Panc1 (cell line): ENCODE data around the gene MT1B. TPM values are rescaled to one million over a fixed set of nuclear protein-coding genes. Genes with fewer than 3 reads are reported as not detected.
A peak's percentile ranks its signal among the peaks of the same experiment; 100 is the strongest.

ENCODE experiments used
- ATAC-seq: fragments of 200-7000 bp; cut with Tn5 transposase; 2 replicates; pipeline ENCODE4 v1.9.1; 2020; ENCODE audit warnings: mild to moderate bottlenecking, moderate library complexity
- BruUV-seq: library from RNA; stranded (reverse); fragments of 400-500 nt; replicated peaks from 2 replicates; lab custom pipeline; 2021; lab: Mats Ljungman, UMichigan
- CTCF ChIA-PET: fragments of 300-600 bp; sonication (Branson Sonifier 250); formaldehyde crosslinking; loops from one replicate; lab custom pipeline; 2022; ENCODE audit warnings: antibody characterized with exemption; lab: Charles Lee
- POLR2A ChIA-PET: fragments of 300-600 bp; sonication (Branson Sonifier 250); formaldehyde crosslinking; loops from one replicate; lab custom pipeline; 2022; ENCODE audit warnings: antibody characterized with exemption; lab: Charles Lee
- DNase-seq: peaks from one replicate; pipeline ENCODE4 v3.0.0-alpha.2; 2010; ENCODE audit warnings: low read depth, low spot score
- H3K27ac ChIP-seq: 2 replicates; pipeline ENCODE4 v1.5.1; 2011; ENCODE audit warnings: mild to moderate bottlenecking, low read length, inconsistent platforms
- H3K27me3 ChIP-seq: fragments of 200-500 bp; sonication (Bioruptor generic); 2 replicates; pipeline ENCODE4 v1.6.0; 2014; ENCODE audit warnings: low read length, inconsistent platforms; ENCODE audit not compliant: control insufficient read depth, insufficient read depth
- H3K36me3 ChIP-seq: fragments of 200-500 bp; sonication (Bioruptor generic); 2 replicates; pipeline ENCODE4 v1.5.1; 2014; ENCODE audit warnings: inconsistent platforms, mild to moderate bottlenecking, low read length, moderate library complexity; ENCODE audit not compliant: control insufficient read depth, insufficient read depth
- H3K4me1 ChIP-seq: 2 replicates; pipeline ENCODE4 v1.5.1; 2011; ENCODE audit warnings: inconsistent platforms, mild to moderate bottlenecking, low read length, moderate library complexity; ENCODE audit not compliant: control insufficient read depth, insufficient read depth
- H3K4me3 ChIP-seq, 2 experiments: 2 replicates each; pipeline ENCODE4 v1.5.1; 2011 to 2012; ENCODE audit warnings: low read depth in 2 of 2, low read length in 2 of 2, mild to moderate bottlenecking in 2 of 2, inconsistent platforms in 1 of 2, moderate library complexity in 1 of 2
- H3K9me3 ChIP-seq: fragments of 200-500 bp; sonication (Bioruptor generic); 2 replicates; pipeline ENCODE4 v1.5.1; 2014; ENCODE audit warnings: low read depth, mild to moderate bottlenecking, inconsistent platforms, low read length, moderate library complexity; ENCODE audit not compliant: control insufficient read depth, insufficient read depth
- POLR2AphosphoS5 ChIP-seq: IDR thresholded peaks from 2 replicates; pipeline ENCODE4 v1.6.1; 2012; ENCODE audit warnings: mild to moderate bottlenecking, low read depth, low read length, moderate library complexity
- SIN3A ChIP-seq: IDR thresholded peaks from 2 replicates; pipeline ENCODE4 v1.6.1; 2012; ENCODE audit warnings: low read depth, mild to moderate bottlenecking, low read length, moderate library complexity, borderline replicate concordance; ENCODE audit not compliant: insufficient read depth
- TCF7L2 ChIP-seq: IDR thresholded peaks from 2 replicates; pipeline ENCODE4 v1.6.1; 2011; ENCODE audit warnings: mild to moderate bottlenecking, low read depth, low read length, inconsistent platforms
- in situ Hi-C: cut with HindIII; loops from 2 replicates; pipeline ENCODE4 v1.10.0; 2016; ENCODE audit warnings: low sequenced_read_pairs, low pct_unique_long_range_greater_than_20kb
- intact Hi-C: fragments of 100-400 bp; cut with micrococcal nuclease; formaldehyde crosslinking; loops from one replicate; pipeline ENCODE4 v1.10.0; 2022; ENCODE audit not compliant: unreplicated experiment
- total RNA-seq: library from RNA; stranded (reverse); gene quantifications from one replicate; pipeline ENCODE4 v1.2.1, GENCODE V29; 2021; ENCODE audit not compliant: unreplicated experiment
- TF ChIP-seq, protein P1 (sequence below): fragments of 450-650 bp; IDR thresholded peaks from 2 replicates; pipeline ENCODE4 v1.5.1; 2017; ENCODE audit warnings: mild to moderate bottlenecking
- TF ChIP-seq, protein P2 (sequence below), 2 experiments: IDR thresholded peaks; 2 replicates each; pipeline ENCODE4 v1.6.1; 2011 to 2012; ENCODE audit warnings: low read depth in 2 of 2, control low read depth in 1 of 2, low read length in 1 of 2, mild to moderate bottlenecking in 1 of 2, moderate library complexity in 1 of 2; ENCODE audit not compliant: insufficient read depth in 1 of 2

MT1B gene
- total RNA-seq, 1 experiment from 2014 or later = not detected

DNA sequence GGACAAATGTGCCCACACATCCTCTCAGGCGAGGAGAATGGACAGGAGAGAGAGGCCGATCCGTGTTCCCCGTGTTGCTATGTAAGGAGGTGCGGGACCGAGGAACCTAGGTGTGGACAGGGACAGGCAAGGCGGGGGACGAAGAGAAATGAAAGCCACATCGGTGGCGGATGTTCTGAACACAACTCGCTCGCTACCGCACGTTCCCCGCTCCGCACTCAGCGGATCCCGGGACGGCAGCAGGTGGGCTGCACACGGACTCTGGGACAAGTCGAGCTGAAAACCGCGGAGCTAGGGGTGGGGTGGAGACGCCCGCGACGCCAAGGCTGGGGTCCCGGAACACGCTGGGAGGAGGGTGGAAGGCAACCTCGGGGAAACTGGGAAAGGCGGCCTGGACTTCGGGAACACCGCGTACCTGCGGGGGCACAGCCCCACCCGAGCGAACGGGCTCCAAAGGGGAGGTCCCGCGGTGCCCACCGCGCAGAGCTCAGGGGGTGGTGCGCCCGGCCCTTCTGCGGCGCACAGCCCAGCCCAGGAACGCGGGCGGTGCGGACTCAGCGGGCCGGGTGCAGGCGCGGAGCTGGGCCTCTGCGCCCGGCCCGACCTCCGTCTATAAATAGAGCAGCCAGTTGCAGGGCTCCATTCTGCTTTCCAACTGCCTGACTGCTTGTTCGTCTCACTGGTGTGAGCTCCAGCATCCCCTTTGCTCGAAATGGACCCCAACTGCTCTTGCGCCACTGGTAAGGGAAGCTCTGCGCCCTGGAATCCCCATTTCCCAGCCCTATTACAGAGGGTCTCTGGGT is 26.3 kb upstream of the MT1B start, which contains the start of gene MT1E:
Gene MT1E (plus strand): TSS at position 642 of the 803 bp plus-strand sequence. CDS start 71 bp downstream, at position 713.
- BruUV-seq = no TSS peak
- no peaks in the 10 kb centered on the region for H3K9me3 ChIP-seq
- ChIA-PET POLR2A (interaction anchor here (0.6 to 1.0 kb wide), 4 partner anchors 18 to 77 kb away, joined by 3 to 4 read pairs (median 4); no protein-coding TSS in a partner anchor), CTCF (interaction anchor here (0.6 to 1.3 kb wide), 4 partner anchors 17 to 32 kb away, joined by 3 read pairs; partner anchors contain the start of gene MT2A)
- H3K4me1 ChIP-seq = peaks cover 17% of the 10 kb centered on the region
- intact Hi-C loops = no loop called here
- in situ Hi-C loops = no loop called here
- DNase-seq = no peak
- peak; percentile 87 for ATAC-seq
- no peaks in the 10 kb centered on the region for H3K27me3 ChIP-seq
- peak within 1 kb of the TSS; percentile 57 to 72 for H3K4me3 ChIP-seq
- H3K27ac ChIP-seq = peak within 1 kb of the TSS; percentile 89
- H3K36me3 ChIP-seq = no peaks in the 10 kb centered on the region; the same call in 1 of the 2 replicates
- TF ChIP-seq SIN3A (no peak; the same call in 1 of the 2 replicates), POLR2AphosphoS5 (peak; percentile 99), TCF7L2 (no peak)
- TF ChIP-seq, protein P1, sequence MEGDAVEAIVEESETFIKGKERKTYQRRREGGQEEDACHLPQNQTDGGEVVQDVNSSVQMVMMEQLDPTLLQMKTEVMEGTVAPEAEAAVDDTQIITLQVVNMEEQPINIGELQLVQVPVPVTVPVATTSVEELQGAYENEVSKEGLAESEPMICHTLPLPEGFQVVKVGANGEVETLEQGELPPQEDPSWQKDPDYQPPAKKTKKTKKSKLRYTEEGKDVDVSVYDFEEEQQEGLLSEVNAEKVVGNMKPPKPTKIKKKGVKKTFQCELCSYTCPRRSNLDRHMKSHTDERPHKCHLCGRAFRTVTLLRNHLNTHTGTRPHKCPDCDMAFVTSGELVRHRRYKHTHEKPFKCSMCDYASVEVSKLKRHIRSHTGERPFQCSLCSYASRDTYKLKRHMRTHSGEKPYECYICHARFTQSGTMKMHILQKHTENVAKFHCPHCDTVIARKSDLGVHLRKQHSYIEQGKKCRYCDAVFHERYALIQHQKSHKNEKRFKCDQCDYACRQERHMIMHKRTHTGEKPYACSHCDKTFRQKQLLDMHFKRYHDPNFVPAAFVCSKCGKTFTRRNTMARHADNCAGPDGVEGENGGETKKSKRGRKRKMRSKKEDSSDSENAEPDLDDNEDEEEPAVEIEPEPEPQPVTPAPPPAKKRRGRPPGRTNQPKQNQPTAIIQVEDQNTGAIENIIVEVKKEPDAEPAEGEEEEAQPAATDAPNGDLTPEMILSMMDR = no peak
- TF ChIP-seq, protein P2, sequence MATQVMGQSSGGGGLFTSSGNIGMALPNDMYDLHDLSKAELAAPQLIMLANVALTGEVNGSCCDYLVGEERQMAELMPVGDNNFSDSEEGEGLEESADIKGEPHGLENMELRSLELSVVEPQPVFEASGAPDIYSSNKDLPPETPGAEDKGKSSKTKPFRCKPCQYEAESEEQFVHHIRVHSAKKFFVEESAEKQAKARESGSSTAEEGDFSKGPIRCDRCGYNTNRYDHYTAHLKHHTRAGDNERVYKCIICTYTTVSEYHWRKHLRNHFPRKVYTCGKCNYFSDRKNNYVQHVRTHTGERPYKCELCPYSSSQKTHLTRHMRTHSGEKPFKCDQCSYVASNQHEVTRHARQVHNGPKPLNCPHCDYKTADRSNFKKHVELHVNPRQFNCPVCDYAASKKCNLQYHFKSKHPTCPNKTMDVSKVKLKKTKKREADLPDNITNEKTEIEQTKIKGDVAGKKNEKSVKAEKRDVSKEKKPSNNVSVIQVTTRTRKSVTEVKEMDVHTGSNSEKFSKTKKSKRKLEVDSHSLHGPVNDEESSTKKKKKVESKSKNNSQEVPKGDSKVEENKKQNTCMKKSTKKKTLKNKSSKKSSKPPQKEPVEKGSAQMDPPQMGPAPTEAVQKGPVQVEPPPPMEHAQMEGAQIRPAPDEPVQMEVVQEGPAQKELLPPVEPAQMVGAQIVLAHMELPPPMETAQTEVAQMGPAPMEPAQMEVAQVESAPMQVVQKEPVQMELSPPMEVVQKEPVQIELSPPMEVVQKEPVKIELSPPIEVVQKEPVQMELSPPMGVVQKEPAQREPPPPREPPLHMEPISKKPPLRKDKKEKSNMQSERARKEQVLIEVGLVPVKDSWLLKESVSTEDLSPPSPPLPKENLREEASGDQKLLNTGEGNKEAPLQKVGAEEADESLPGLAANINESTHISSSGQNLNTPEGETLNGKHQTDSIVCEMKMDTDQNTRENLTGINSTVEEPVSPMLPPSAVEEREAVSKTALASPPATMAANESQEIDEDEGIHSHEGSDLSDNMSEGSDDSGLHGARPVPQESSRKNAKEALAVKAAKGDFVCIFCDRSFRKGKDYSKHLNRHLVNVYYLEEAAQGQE (IDR thresholded peaks at IDR 0.05; ENCODE audit: insufficient read depth in 1 of 2, low read depth in 2 of 2, low read length in 1 of 2) = 0 out of 4 replicates have a peak, but pooled peaks of 1 of the 2 experiments have one; percentile 14

DNA sequence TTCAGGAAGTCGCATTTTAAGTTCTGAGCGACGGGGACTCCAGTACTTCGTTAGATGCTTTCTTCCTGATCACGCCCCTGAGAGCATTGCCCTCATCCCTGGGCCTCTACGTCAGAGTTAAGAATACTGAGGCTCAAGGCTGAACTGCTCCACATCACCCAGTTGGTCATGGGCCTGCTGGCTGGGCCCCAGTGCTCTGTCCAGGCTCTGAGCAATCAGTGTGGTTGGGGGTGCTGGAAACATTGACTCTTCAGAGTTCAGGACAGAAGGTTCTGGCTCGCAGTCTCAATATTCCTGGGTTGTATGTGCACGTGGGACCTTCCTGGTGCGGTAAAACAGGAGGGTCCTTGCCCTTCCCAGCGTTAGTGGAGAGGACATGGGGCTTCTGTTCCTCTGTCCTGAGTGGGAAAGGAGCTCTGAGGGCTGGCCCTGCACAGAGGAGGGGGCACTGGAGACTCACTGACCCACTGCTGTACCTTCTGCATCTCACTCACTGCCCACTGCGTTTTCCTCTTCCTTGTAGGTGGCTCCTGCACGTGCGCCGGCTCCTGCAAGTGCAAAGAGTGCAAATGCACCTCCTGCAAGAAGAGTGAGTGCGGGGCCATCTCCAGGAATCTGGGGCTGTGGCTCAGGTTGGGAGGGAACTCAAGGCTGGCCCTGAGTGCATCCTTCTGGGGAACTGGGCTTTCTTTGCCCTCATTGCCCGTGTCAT is 25.6 kb upstream of the MT1B start:
- in situ Hi-C loops (no loop called here), intact Hi-C loops (no loop called here)
- TF ChIP-seq, protein P2 (IDR thresholded peaks at IDR 0.05; ENCODE audit: insufficient read depth in 1 of 2, low read depth in 2 of 2, low read length in 1 of 2) = 0 out of 4 replicates have a peak, but pooled peaks of 1 of the 2 experiments have one; percentile 11
- TF ChIP-seq SIN3A = no peak
- CTCF ChIA-PET = interaction anchor here (0.6 to 1.3 kb wide), 4 partner anchors 17 to 31 kb away, joined by 3 read pairs; partner anchors contain the start of gene MT2A
- Histone ChIP-seq H3K4me1 (peaks cover 17% of the 10 kb centered on the region), H3K9me3 (no peaks in the 10 kb centered on the region), H3K27ac (peak overlapping the region; percentile 89), H3K27me3 (no peaks in the 10 kb centered on the region), H3K4me3 (peak overlapping the region; percentile 57 to 72), H3K36me3 (no peaks in the 10 kb centered on the region; the same call in 1 of the 2 replicates)
- no peak for DNase-seq
- ATAC-seq = peak; percentile 57
- TSS peak; percentile 99 for BruUV-seq
- POLR2A ChIA-PET = interaction anchor here (0.7 to 1.0 kb wide), 3 partner anchors 17 to 43 kb away, joined by 3 to 4 read pairs (median 3); no protein-coding TSS in a partner anchor
